Endothelial cell of umbilical vein (primary cell): ENCODE data around the gene DYNC1H1.

Source experiments
- EZH2 ChIP-seq: IDR thresholded peaks from 2 replicates; pipeline ENCODE4 v1.6.1; 2012; ENCODE audit warnings: borderline replicate concordance, low read depth, mild to moderate bottlenecking, moderate library complexity, low read length, inconsistent platforms; ENCODE audit not compliant: severe bottlenecking
- POLR2A ChIP-seq: IDR thresholded peaks from 2 replicates; pipeline ENCODE4 v1.6.1; 2012; ENCODE audit warnings: low read depth, mild to moderate bottlenecking, control low read depth, low read length
- POLR2AphosphoS5 ChIP-seq: IDR thresholded peaks from 2 replicates; pipeline ENCODE4 v1.6.1; 2012; ENCODE audit warnings: low read depth, mild to moderate bottlenecking, control low read depth, low read length, moderate library complexity; ENCODE audit not compliant: insufficient read depth
- TF ChIP-seq, protein P1 (sequence below), 2 donors: IDR thresholded peaks; 1 replicate in 1 of 2; 2 replicates in 1 of 2; pipeline ENCODE4 v1.5.1; 2011; ENCODE audit warnings: low read length in 2 of 2, mild to moderate bottlenecking in 2 of 2, moderate library complexity in 2 of 2, control low read depth in 1 of 2, inconsistent platforms in 1 of 2, low read depth in 1 of 2; ENCODE audit not compliant: insufficient read depth in 1 of 2; ENCODE audit errors: extremely low read depth in 1 of 2
- TF ChIP-seq, protein P2 (sequence below): IDR thresholded peaks from 2 replicates; pipeline ENCODE4 v1.6.1; 2011; ENCODE audit not compliant: insufficient read depth, insufficient read length

DNA sequence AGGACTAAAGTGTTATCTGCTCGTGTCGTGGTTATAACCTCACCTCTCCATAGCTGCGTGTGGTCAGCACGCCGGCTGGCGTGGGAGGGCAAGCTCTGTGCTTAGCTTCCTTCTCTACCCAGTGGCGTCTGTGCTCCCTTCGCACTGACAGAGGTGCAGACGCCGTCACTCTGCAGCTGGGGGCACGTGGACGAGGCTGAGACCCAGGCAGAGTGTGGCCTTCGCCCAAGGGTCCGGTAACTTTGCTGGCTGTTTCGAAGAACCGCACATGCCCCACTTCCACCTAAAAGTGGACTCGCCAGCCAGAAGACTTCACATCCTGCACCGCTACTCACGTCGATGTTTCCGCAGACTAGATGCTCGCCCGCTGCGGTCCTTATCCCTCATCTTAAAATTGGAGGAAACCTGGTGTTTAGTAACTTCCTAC is 35.9 kb upstream of the DYNC1H1 start:
- TF ChIP-seq, protein P1, sequence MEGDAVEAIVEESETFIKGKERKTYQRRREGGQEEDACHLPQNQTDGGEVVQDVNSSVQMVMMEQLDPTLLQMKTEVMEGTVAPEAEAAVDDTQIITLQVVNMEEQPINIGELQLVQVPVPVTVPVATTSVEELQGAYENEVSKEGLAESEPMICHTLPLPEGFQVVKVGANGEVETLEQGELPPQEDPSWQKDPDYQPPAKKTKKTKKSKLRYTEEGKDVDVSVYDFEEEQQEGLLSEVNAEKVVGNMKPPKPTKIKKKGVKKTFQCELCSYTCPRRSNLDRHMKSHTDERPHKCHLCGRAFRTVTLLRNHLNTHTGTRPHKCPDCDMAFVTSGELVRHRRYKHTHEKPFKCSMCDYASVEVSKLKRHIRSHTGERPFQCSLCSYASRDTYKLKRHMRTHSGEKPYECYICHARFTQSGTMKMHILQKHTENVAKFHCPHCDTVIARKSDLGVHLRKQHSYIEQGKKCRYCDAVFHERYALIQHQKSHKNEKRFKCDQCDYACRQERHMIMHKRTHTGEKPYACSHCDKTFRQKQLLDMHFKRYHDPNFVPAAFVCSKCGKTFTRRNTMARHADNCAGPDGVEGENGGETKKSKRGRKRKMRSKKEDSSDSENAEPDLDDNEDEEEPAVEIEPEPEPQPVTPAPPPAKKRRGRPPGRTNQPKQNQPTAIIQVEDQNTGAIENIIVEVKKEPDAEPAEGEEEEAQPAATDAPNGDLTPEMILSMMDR (IDR thresholded peaks at IDR 0.05; ENCODE audit: extremely low read depth in 1 of 2, insufficient read depth in 1 of 2, low read depth in 1 of 2, low read length in 2 of 2), result no peak
- TF ChIP-seq EZH2 (no peak), POLR2AphosphoS5 (no peak), POLR2A (no peak)
- TF ChIP-seq, protein P2, sequence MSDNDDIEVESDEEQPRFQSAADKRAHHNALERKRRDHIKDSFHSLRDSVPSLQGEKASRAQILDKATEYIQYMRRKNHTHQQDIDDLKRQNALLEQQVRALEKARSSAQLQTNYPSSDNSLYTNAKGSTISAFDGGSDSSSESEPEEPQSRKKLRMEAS, result no peak
